Neuronal stem cell (in vitro differentiated cells): ENCODE measurements around the gene MYZAP.

Experiments used
- DNase-seq: peaks from one replicate; pipeline ENCODE4 v3.0.0-alpha.2; 2013; ENCODE audit warnings: low spot score
- H2AFZ ChIP-seq: one replicate; pipeline ENCODE4 v1.6.1; 2013; ENCODE audit warnings: mild to moderate bottlenecking, low read length, inconsistent platforms
- H2AK5ac ChIP-seq: 2 replicates; pipeline ENCODE4 v1.6.1; 2013; ENCODE audit warnings: low read depth, mild to moderate bottlenecking, inconsistent platforms, low read length, moderate library complexity, mixed read lengths
- H2BK120ac ChIP-seq: 2 replicates; pipeline ENCODE4 v1.6.1; 2013; ENCODE audit warnings: low read depth, mild to moderate bottlenecking, inconsistent platforms, low read length, moderate library complexity, mixed read lengths
- H2BK12ac ChIP-seq: one replicate; pipeline ENCODE4 v1.6.1; 2013; ENCODE audit warnings: low read length, inconsistent platforms
- H2BK15ac ChIP-seq: 2 replicates; pipeline ENCODE4 v1.6.1; 2013; ENCODE audit warnings: mild to moderate bottlenecking, low read length, inconsistent platforms, mixed read lengths
- H2BK5ac ChIP-seq: one replicate; pipeline ENCODE4 v1.6.1; 2013; ENCODE audit warnings: inconsistent platforms, mild to moderate bottlenecking, low read length, moderate library complexity
- H3K14ac ChIP-seq: one replicate; pipeline ENCODE4 v1.6.1; 2013; ENCODE audit warnings: low read length, inconsistent platforms
- H3K18ac ChIP-seq: 2 replicates; pipeline ENCODE4 v1.6.1; 2013; ENCODE audit warnings: low read length, inconsistent platforms
- H3K23ac ChIP-seq: 2 replicates; pipeline ENCODE4 v1.6.1; 2013; ENCODE audit warnings: low read depth, mild to moderate bottlenecking, mixed read lengths, low read length, inconsistent platforms; ENCODE audit not compliant: poor library complexity
- H3K27ac ChIP-seq: replicated peaks from 3 replicates; pipeline ENCODE4 v1.5.1; 2013; ENCODE audit warnings: low read length, inconsistent platforms
- H3K27me3 ChIP-seq, 3 experiments: 2 replicates each; pipeline ENCODE4 v1.6.1; 2013; ENCODE audit warnings: low read length in 3 of 3, mild to moderate bottlenecking in 2 of 3, inconsistent platforms in 1 of 3, low read depth in 1 of 3, mixed read lengths in 1 of 3, moderate library complexity in 1 of 3; ENCODE audit not compliant: control insufficient read depth in 3 of 3, insufficient read depth in 3 of 3
- H3K36me3 ChIP-seq, 2 donors: replicated peaks in 1 of 2; 2 replicates each; pipeline ENCODE4 v1.6.1; 2013; ENCODE audit warnings: low read length in 2 of 2; ENCODE audit not compliant: control insufficient read depth in 2 of 2, insufficient read depth in 2 of 2
- H3K4ac ChIP-seq: 2 replicates; pipeline ENCODE4 v1.6.1; 2013; ENCODE audit warnings: inconsistent platforms, mild to moderate bottlenecking, low read length, moderate library complexity
- H3K4me1 ChIP-seq, 2 donors: 1 replicate in 1 of 2; 2 replicates in 1 of 2; pipeline ENCODE4 v1.6.1; 2013; ENCODE audit warnings: low read length in 2 of 2, low read depth in 1 of 2; ENCODE audit not compliant: control insufficient read depth in 2 of 2, insufficient read depth in 1 of 2
- H3K4me2 ChIP-seq: one replicate; pipeline ENCODE4 v1.6.1; 2013; ENCODE audit warnings: mild to moderate bottlenecking, low read length, inconsistent platforms; ENCODE audit not compliant: insufficient read depth, poor library complexity, severe bottlenecking
- H3K4me3 ChIP-seq, 2 donors: 2 replicates each; pipeline ENCODE4 v1.5.1; 2013; ENCODE audit warnings: low read length in 2 of 2, mild to moderate bottlenecking in 2 of 2, inconsistent platforms in 1 of 2, moderate library complexity in 1 of 2
- H3K79me1 ChIP-seq: one replicate; pipeline ENCODE4 v1.6.1; 2013; ENCODE audit warnings: low read depth, mild to moderate bottlenecking, inconsistent platforms, low read length, moderate library complexity
- H3K9ac ChIP-seq: one replicate; pipeline ENCODE4 v1.6.1; 2013; ENCODE audit warnings: mild to moderate bottlenecking, low read depth, low read length, inconsistent platforms; ENCODE audit not compliant: poor library complexity
- H3K9me3 ChIP-seq, 2 donors: replicated peaks in 1 of 2; 2 replicates each; pipeline versions ENCODE3 to v1.6.1; 2013; ENCODE audit warnings: low read length in 2 of 2, mild to moderate bottlenecking in 2 of 2, inconsistent platforms in 1 of 2, low read depth in 1 of 2, mixed read lengths in 1 of 2, moderate library complexity in 1 of 2; ENCODE audit not compliant: control insufficient read depth in 2 of 2, insufficient read depth in 1 of 2
- H4K8ac ChIP-seq: one replicate; pipeline ENCODE4 v1.6.1; 2013; ENCODE audit warnings: low read depth, mild to moderate bottlenecking, inconsistent platforms, low read length, moderate library complexity
- H4K91ac ChIP-seq: one replicate; pipeline ENCODE4 v1.6.1; 2013; ENCODE audit warnings: low read length, low read depth, mild to moderate bottlenecking, inconsistent platforms; ENCODE audit not compliant: poor library complexity
- WGBS, 2 donors: extraction: QIAGEN DNeasy Blood & Tissue Kit; methylation state at CpG; one replicate each; pipeline ENCODE4 v1.1.7; 2013; ENCODE audit warnings: missing lambda C conversion rate in 2 of 2, mixed read lengths in 1 of 2; ENCODE audit not compliant: insufficient read length in 2 of 2, insufficient replicate concordance in 1 of 2; ENCODE audit errors: extremely low coverage in 2 of 2; 5-methylcytosine and 5-hydroxymethylcytosine counted together

MYZAP gene

DNA sequence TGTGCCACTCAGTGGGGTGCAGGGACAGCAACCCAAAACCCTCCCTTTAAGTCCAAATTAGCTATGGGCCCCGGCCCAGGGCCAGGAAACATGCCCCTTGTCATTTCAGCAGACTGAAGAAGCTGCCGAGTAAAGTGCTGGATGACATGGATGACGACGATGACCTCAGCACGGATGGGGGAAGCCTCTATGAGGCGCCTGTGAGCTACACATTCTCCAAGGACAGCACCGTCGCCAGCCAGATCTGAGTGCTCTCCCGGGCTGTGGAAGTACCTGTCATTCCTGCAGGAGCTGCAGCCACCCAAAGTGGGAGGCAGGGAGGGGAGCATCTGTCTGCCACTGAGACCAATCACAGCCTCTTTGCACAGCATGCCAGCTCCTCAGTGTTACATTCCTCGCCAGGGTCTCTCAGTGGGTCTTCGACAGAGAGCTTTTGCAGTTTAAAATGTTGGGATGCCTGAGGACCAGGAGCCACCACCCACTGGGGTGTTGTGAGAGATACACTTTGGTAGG, 44.4 kb upstream of the MYZAP start:
- Histone ChIP-seq H2AK5ac (no peak overlapping the region), H3K4me2 (no peak overlapping the region), H3K36me3 (no peaks in the 10 kb centered on the region), H2BK12ac (no peak overlapping the region), H3K9me3 (no peaks in the 10 kb centered on the region), H3K79me1 (no peaks in the 10 kb centered on the region), H4K91ac (no peak overlapping the region), H3K27ac (no peak overlapping the region), H3K9ac (no peak overlapping the region), H2BK15ac (no peak overlapping the region), H2BK5ac (no peak overlapping the region), H3K4me1 (peaks cover 15 to 16% of the 10 kb centered on the region in 2 donors), H3K23ac (no peak overlapping the region), H3K14ac (no peak overlapping the region), H4K8ac (no peak overlapping the region), H2BK120ac (no peak overlapping the region), H2AFZ (no peak overlapping the region), H3K4ac (no peak overlapping the region), H3K4me3 (no peak overlapping the region), H3K18ac (peak overlapping the region; percentile 40), H3K27me3 (no peaks in the 10 kb centered on the region)
- no peak for DNase-seq
- WGBS, 2 donors = no CpG with 5 or more reads among the region's 11 CpGs

DNA sequence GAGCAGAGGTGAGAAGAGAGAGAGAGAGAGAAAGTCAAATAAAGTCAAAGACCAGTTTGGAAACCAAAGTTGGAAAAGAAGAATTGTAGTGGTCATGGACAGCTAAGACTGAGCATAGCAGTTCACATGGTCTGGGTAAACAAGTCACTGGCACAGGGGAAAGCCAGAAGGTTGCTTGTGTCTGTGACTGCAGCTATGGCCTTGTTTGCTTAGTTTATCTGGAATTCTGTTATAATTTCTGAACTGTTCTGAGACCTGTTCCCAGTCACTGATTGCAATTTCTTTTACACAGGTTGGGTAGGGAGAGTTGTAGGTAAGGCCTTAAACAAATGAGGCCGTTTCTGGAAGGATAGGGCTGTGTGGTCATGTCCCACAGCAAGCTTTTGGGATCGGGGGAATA, 43.4 kb upstream of the MYZAP start:
- DNase-seq = no peak
- no peak overlapping the region for H2BK12ac ChIP-seq
- H3K27me3 ChIP-seq = no peaks in the 10 kb centered on the region
- H3K4me2 ChIP-seq = no peak overlapping the region
- no peak overlapping the region for H2BK15ac ChIP-seq
- H4K8ac ChIP-seq = no peak overlapping the region
- no peak overlapping the region for H2BK120ac ChIP-seq
- no peaks in the 10 kb centered on the region for H3K36me3 ChIP-seq
- H2BK5ac ChIP-seq = no peak overlapping the region
- no peak overlapping the region for H2AFZ ChIP-seq
- H3K14ac ChIP-seq = no peak overlapping the region
- no peak overlapping the region for H2AK5ac ChIP-seq
- peaks cover 16 to 21% of the 10 kb centered on the region in 2 donors for H3K4me1 ChIP-seq
- no peaks in the 10 kb centered on the region for H3K9me3 ChIP-seq
- H3K23ac ChIP-seq = no peak overlapping the region
- no peaks in the 10 kb centered on the region for H3K79me1 ChIP-seq
- H3K18ac ChIP-seq = no peak overlapping the region
- no CpG with 5 or more reads among the region's 2 CpGs for WGBS, 2 donors
- no peak overlapping the region for H3K27ac ChIP-seq
- no peak overlapping the region for H3K9ac ChIP-seq
- no peak overlapping the region for H3K4ac ChIP-seq
- H4K91ac ChIP-seq = no peak overlapping the region
- no peak overlapping the region for H3K4me3 ChIP-seq

DNA sequence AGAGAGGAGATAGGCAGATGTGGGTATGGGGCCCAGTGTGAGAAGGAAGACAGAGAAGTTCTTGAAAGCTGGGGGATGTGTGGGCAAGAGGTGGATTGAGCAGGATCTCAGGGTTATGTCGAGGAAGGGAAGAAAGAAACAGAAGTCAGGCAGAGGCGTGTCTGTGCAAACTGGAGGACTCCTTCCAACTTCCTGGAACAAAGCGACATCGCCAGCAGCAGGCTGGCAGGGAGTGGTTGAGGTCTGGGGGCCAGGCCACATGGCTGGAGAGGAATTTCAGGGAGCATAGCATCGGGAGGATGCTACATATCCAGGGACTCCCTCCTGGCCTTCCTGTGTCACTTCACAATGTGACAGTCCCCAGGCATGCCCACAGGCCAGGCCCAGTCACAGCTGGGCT, 42.9 kb upstream of the MYZAP start:
- Histone ChIP-seq H2BK5ac (no peak overlapping the region), H3K18ac (peak overlapping the region; percentile 0), H3K36me3 (no peaks in the 10 kb centered on the region), H2AFZ (no peak overlapping the region), H4K91ac (no peak overlapping the region), H2AK5ac (peak overlapping the region; percentile 8), H3K4me3 (no peak overlapping the region), H3K27me3 (no peaks in the 10 kb centered on the region), H2BK15ac (no peak overlapping the region), H3K4me2 (no peak overlapping the region), H4K8ac (no peak overlapping the region), H3K27ac (no peak overlapping the region), H3K23ac (no peak overlapping the region), H3K14ac (no peak overlapping the region), H2BK120ac (no peak overlapping the region), H3K4me1 (peaks cover 16 to 24% of the 10 kb centered on the region in 2 donors), H2BK12ac (no peak overlapping the region), H3K9ac (no peak overlapping the region), H3K9me3 (no peaks in the 10 kb centered on the region), H3K4ac (no peak overlapping the region), H3K79me1 (no peaks in the 10 kb centered on the region)
- WGBS, 2 donors = no CpG with 5 or more reads among the region's 5 CpGs
- no peak for DNase-seq

DNA sequence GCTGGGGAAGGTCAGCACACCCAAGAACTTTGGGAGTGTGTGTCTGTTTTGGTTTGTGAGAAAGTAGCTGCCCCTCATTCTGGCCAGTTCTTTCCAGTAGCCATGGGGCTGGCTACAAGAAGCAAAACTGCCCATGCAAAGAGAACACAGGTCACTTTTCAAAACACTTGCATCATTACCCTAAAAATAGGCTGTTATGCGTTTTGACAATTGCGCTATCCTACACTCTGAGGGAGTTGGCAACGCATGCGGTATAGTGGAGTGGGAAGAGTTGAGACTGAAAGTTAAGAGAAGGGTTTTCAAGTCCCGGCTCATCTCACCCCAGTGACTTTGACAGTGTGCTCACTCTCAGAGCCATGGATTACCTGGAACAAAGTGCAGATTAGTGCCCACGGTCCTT, 41.8 kb upstream of the MYZAP start:
- H3K4me1 ChIP-seq = peaks cover 16 to 30% of the 10 kb centered on the region in 2 donors

More for the DNA sequence above, 41.8 kb upstream of the MYZAP start:
- Histone ChIP-seq H3K9me3 (no peaks in the 10 kb centered on the region), H3K27me3 (no peaks in the 10 kb centered on the region), H3K18ac (no peak overlapping the region), H3K4me2 (no peak overlapping the region), H2BK120ac (no peak overlapping the region), H3K23ac (no peak overlapping the region), H2BK12ac (peak overlapping the region; percentile 32), H3K9ac (no peak overlapping the region), H2BK15ac (no peak overlapping the region), H2AK5ac (no peak overlapping the region), H3K4ac (no peak overlapping the region), H2AFZ (no peak overlapping the region), H2BK5ac (no peak overlapping the region), H4K91ac (no peak overlapping the region), H4K8ac (no peak overlapping the region), H3K27ac (no peak overlapping the region), H3K79me1 (no peaks in the 10 kb centered on the region), H3K14ac (no peak overlapping the region), H3K36me3 (no peaks in the 10 kb centered on the region), H3K4me3 (no peak overlapping the region)
- WGBS, 2 donors = no CpG with 5 or more reads among the region's 6 CpGs
- no peak for DNase-seq
